Muscle of leg (tissue), 11 donors: ENCODE data around the gene GOLGA6B. TPM values are rescaled to one million over a fixed set of nuclear protein-coding genes. Genes with fewer than 3 reads are reported as not detected.
"Not testable (repeated sequence)": the region's sequence is repeated elsewhere in the genome, so short reads cannot be mapped to it uniquely, and the experiment has no call there.

Source experiments
- DNase-seq: peaks from one replicate; pipeline ENCODE4 v3.0.0; 2013
- H3K27ac ChIP-seq: one replicate; pipeline ENCODE4 v1.5.1; 2013; ENCODE audit warnings: mild to moderate bottlenecking, low read length, control low read depth
- H3K27me3 ChIP-seq: one replicate; pipeline ENCODE4 v1.6.1; 2013; ENCODE audit warnings: low read length; ENCODE audit not compliant: control insufficient read depth, insufficient read depth
- H3K36me3 ChIP-seq: one replicate; pipeline ENCODE4 v1.6.1; 2013; ENCODE audit warnings: low read length; ENCODE audit not compliant: control insufficient read depth, insufficient read depth
- H3K4me1 ChIP-seq: one replicate; pipeline ENCODE4 v1.6.1; 2013; ENCODE audit warnings: low read length; ENCODE audit not compliant: control insufficient read depth, insufficient read depth
- H3K4me3 ChIP-seq: one replicate; pipeline ENCODE4 v1.5.1; 2013; ENCODE audit warnings: low read length, control low read depth
- H3K9me3 ChIP-seq: replicated peaks from 2 replicates; pipeline ENCODE4 v1.6.1; 2013; ENCODE audit warnings: low read depth, low read length; ENCODE audit not compliant: control insufficient read depth
- WGBS: methylation state at CpG from one replicate; pipeline ENCODE4 v1.1.5; 2013; ENCODE audit warnings: missing lambda C conversion rate; ENCODE audit not compliant: insufficient coverage; 5-methylcytosine and 5-hydroxymethylcytosine counted together
- polyA plus RNA-seq, 8 donors: library from polyadenylated mRNA; unstranded; fragments of 120-200 nt; gene quantifications; one replicate each; pipeline versions ENCODE4 v1.2.1 to v1.2.3, GENCODE V29; 2013; ENCODE audit warnings: inconsistent platforms in 1 of 8, low replicate concordance in 1 of 8; ENCODE audit not compliant: insufficient read length in 8 of 8, insufficient read depth in 1 of 8
- total RNA-seq: library from RNA; stranded (reverse); fragments of 120-200 nt; gene quantifications from one replicate; pipeline ENCODE4 v1.2.4, GENCODE V29; 2013

The GOLGA6B gene
- total and polyA plus RNA-seq, 9 donors, result 0.11 to 0.19 TPM; not detected in 7

DNA sequence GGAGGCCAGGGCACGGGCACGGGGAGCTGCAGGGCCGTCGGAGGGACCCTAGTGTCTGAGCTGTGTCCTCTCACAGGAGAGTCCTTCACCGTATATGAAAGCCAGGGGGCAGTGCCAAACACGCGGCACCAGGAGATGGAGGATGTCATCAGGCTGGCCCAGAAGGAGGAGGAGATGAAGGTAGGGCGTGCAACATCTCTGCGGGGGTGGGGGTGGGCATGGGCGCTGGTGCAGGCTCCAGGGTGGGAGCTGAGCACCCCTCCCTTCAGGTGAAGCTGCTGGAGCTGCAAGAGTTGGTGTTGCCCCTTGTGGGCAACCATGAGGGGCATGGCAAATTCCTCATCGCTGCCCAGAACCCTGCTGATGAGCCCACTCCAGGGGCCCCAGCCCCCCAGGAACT lies 11.2 kb downstream of the GOLGA6B start:
- not testable (repeated sequence) for H3K27me3 ChIP-seq, H3K4me3 ChIP-seq, H3K27ac ChIP-seq, H3K9me3 ChIP-seq, H3K4me1 ChIP-seq, H3K36me3 ChIP-seq, DNase-seq
- WGBS, result no CpG with 5 or more reads among the region's 11 CpGs

DNA sequence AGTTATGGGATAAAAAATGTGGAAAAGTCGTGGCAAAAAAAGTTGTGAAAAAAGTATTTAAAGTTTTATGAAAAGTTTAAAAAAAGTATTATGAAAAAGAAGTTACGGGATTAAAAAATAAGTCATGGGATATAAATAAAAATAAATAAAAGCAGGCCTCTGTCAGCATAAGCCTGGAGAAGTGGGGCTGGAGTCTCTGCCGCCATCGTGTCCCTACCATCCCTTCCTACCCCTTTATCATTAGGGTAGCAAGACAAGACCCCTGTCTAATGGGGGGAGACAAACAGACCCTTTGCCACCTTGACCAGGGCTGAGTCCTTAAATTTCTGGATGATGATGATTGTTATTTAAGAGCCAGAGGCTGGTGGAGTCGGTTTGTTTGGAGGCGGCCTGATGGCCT lies 15.3 kb downstream of the GOLGA6B start:
- WGBS, result no CpG with 5 or more reads among the region's 6 CpGs
- not testable (repeated sequence) for DNase-seq, H3K36me3 ChIP-seq, H3K4me1 ChIP-seq, H3K4me3 ChIP-seq, H3K27ac ChIP-seq, H3K27me3 ChIP-seq, H3K9me3 ChIP-seq

- H3K27ac ChIP-seq, H3K4me3 ChIP-seq, H3K9me3 ChIP-seq, H3K27me3 ChIP-seq, H3K36me3 ChIP-seq, H3K4me1 ChIP-seq: not testable (repeated sequence)
- WGBS, result 3% methylated on average over 6 of the region's 8 CpGs
- DNase-seq, result peak; percentile 53
Observed at GRCh38 chr15:72670656-72671352, 16.3 kb downstream of the GOLGA6B start.

GRCh38 chr15:72671525-72671924 lies 17.0 kb downstream of the GOLGA6B start:
- Histone ChIP-seq H3K27ac (no peak overlapping the region), H3K9me3 (no peaks in the 10 kb centered on the region), H3K4me1 (no peaks in the 10 kb centered on the region), H3K4me3 (no peak overlapping the region), H3K27me3 (peaks cover 6% of the 10 kb centered on the region), H3K36me3 (no peaks in the 10 kb centered on the region)
- no CpG with 5 or more reads among the region's 3 CpGs for WGBS
- DNase-seq, result no peak

- no CpG with 5 or more reads among the region's 4 CpGs for WGBS
- Histone ChIP-seq H3K9me3 (no peaks in the 10 kb centered on the region), H3K27me3 (peaks cover 12% of the 10 kb centered on the region), H3K27ac (no peak overlapping the region), H3K4me1 (no peaks in the 10 kb centered on the region), H3K4me3 (no peak overlapping the region), H3K36me3 (no peaks in the 10 kb centered on the region)
- DNase-seq, result no peak
Observed at GRCh38 chr15:72676838-72677237, 22.3 kb downstream of the GOLGA6B start.

- no peaks in the 10 kb centered on the region for H3K36me3 ChIP-seq
- H3K4me1 ChIP-seq, result peaks cover 5% of the 10 kb centered on the region
- no peak overlapping the region for H3K27ac ChIP-seq
- no peaks in the 10 kb centered on the region for H3K9me3 ChIP-seq
- H3K4me3 ChIP-seq, result no peak overlapping the region
- DNase-seq, result no peak
- WGBS, result no CpG with 5 or more reads among the region's 3 CpGs
- H3K27me3 ChIP-seq, result peaks cover 9% of the 10 kb centered on the region
Observed at GRCh38 chr15:72680931-72681330, 26.4 kb downstream of the GOLGA6B start.

GRCh38 chr15:72682772-72683171 lies 28.3 kb downstream of the GOLGA6B start:
- no peak overlapping the region for H3K27ac ChIP-seq
- H3K4me1 ChIP-seq, result peaks cover 5% of the 10 kb centered on the region
- no peak for DNase-seq
- H3K9me3 ChIP-seq, result no peaks in the 10 kb centered on the region
- peaks cover 9% of the 10 kb centered on the region for H3K27me3 ChIP-seq
- H3K36me3 ChIP-seq, result no peaks in the 10 kb centered on the region
- 75% methylated on average over 2 of the region's 3 CpGs for WGBS
- H3K4me3 ChIP-seq, result no peak overlapping the region

- peak overlapping the region; percentile 73 for H3K4me3 ChIP-seq
- H3K27me3 ChIP-seq, result peaks cover 4% of the 10 kb centered on the region
- H3K27ac ChIP-seq, result peak overlapping the region; percentile 98
- 16% methylated on average over 11 of the region's 23 CpGs for WGBS
- no peaks in the 10 kb centered on the region for H3K9me3 ChIP-seq
- no peaks in the 10 kb centered on the region for H3K36me3 ChIP-seq
- peaks cover 5% of the 10 kb centered on the region for H3K4me1 ChIP-seq
- peak; percentile 8 for DNase-seq
Observed at GRCh38 chr15:72685301-72685924, 30.9 kb downstream of the GOLGA6B start.

GRCh38 chr15:72685925-72686794 lies 31.7 kb downstream of the GOLGA6B start, which contains the start of the genes BBS4 and HIGD2B:
Gene BBS4 (plus strand): TSS chr15:72686207. CDS start chr15:72686228, 21 bp downstream.
Gene HIGD2B (minus strand): TSS chr15:72686182. CDS start chr15:72676374, 9,808 bp downstream.
- H3K9me3 ChIP-seq, result no peaks in the 10 kb centered on the region
- peak; percentile 96 for DNase-seq
- no peaks in the 10 kb centered on the region for H3K27me3 ChIP-seq
- WGBS, result under 1% methylated on average over 43 of the region's 49 CpGs
- H3K27ac ChIP-seq, result peak within 1 kb of the TSS; percentile 98
- H3K4me1 ChIP-seq, result peaks cover 5% of the 10 kb centered on the region
- peak within 1 kb of the TSS; percentile 73 for H3K4me3 ChIP-seq
- H3K36me3 ChIP-seq, result no peaks in the 10 kb centered on the region

DNA sequence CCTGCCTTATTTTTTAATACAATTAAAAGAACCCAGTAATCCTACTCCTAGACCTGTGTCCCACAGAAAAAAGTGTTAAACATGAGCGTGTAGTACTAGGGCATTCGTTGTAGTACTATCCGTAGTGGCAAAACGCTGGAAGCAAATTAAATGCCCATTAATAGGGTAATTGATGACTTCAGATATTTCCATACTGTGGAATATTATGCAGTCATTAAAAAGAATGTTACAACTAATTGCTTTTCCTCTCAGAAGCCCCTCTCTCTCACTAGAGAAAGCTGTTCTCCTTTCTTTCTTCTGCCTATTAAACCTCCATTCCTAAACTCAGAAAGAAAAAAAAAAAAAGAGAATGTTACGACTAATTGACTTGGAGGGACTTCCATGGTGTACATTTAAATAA lies 34.2 kb downstream of the GOLGA6B start:
- no peaks in the 10 kb centered on the region for H3K27me3 ChIP-seq
- no CpG with 5 or more reads among the region's 5 CpGs for WGBS

More for the DNA sequence above, 34.2 kb downstream of the GOLGA6B start:
- H3K4me3 ChIP-seq, result no peak overlapping the region
- no peak overlapping the region for H3K27ac ChIP-seq
- peaks cover 5% of the 10 kb centered on the region for H3K4me1 ChIP-seq
- H3K9me3 ChIP-seq, result no peaks in the 10 kb centered on the region
- DNase-seq, result no peak
- no peaks in the 10 kb centered on the region for H3K36me3 ChIP-seq
